ENCODE results near the gene AZI2.

DNA sequence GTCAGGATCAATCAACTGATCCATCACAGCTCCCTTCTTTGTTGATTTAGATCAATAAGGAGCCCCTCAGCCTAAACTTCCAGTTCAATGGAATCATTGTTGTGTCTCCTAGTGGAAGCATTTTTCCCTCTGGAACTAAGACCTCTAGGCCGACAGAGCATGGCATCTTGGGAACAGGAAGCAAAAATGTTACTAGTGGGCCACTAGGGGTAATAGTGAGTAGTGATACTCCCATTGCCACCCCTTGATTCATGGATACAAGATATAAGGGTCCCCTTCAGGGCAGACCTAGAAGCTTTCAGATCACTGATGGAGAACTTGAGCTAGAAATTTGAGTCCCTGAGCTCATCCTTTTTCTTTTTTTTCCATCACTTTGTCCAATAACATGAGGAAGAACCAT is 40.4 kb upstream of the AZI2 start:
- TF ChIP-seq, protein P1, sequence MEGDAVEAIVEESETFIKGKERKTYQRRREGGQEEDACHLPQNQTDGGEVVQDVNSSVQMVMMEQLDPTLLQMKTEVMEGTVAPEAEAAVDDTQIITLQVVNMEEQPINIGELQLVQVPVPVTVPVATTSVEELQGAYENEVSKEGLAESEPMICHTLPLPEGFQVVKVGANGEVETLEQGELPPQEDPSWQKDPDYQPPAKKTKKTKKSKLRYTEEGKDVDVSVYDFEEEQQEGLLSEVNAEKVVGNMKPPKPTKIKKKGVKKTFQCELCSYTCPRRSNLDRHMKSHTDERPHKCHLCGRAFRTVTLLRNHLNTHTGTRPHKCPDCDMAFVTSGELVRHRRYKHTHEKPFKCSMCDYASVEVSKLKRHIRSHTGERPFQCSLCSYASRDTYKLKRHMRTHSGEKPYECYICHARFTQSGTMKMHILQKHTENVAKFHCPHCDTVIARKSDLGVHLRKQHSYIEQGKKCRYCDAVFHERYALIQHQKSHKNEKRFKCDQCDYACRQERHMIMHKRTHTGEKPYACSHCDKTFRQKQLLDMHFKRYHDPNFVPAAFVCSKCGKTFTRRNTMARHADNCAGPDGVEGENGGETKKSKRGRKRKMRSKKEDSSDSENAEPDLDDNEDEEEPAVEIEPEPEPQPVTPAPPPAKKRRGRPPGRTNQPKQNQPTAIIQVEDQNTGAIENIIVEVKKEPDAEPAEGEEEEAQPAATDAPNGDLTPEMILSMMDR (conservative IDR thresholded peaks at IDR 0.05), result no peak
- TF ChIP-seq ZFX (IDR thresholded peaks at IDR 0.05), result no peak
